HepG2 (cell line): Measurements from ENCODE around the gene DLX5.

Experiments used
- EZH2 ChIP-seq: conservative IDR thresholded peaks from 2 replicates; pipeline ENCODE4 v1.6.1; 2012; ENCODE audit warnings: mild to moderate bottlenecking, low read depth, low read length, moderate library complexity
- JUND ChIP-seq: sonication (generic); formaldehyde crosslinking; IDR thresholded peaks from 2 replicates; pipeline ENCODE4 v1.8.0; 2022; ENCODE audit warnings: mild to moderate bottlenecking, missing genetic modification reagents
- SIN3A ChIP-seq: IDR thresholded peaks from 2 replicates; pipeline ENCODE4 v1.6.1; 2011; ENCODE audit warnings: low read depth, mild to moderate bottlenecking, control low read depth, low read length, borderline replicate concordance
- ZNF564 ChIP-seq: sonication (generic); formaldehyde crosslinking; IDR thresholded peaks from 2 replicates; pipeline ENCODE4 v1.8.1; 2023; ENCODE audit warnings: mild to moderate bottlenecking, missing genetic modification reagents
- TF ChIP-seq, protein P1 (sequence below): sonication (generic); formaldehyde crosslinking; IDR thresholded peaks from 2 replicates; pipeline ENCODE4 v1.5.0; 2020; ENCODE audit warnings: mild to moderate bottlenecking, missing genetic modification reagents, moderate library complexity
- TF ChIP-seq, protein P2 (sequence below): sonication (generic); formaldehyde crosslinking; IDR thresholded peaks from 2 replicates; pipeline ENCODE4 v1.4.0; 2020; ENCODE audit warnings: missing genetic modification reagents
- TF ChIP-seq, protein P3 (sequence below): sonication (generic); formaldehyde crosslinking; IDR thresholded peaks from 2 replicates; pipeline ENCODE4 v1.5.0; 2020; ENCODE audit warnings: missing genetic modification reagents
- TF ChIP-seq, protein P4 (sequence below): sonication (generic); formaldehyde crosslinking; IDR thresholded peaks from 2 replicates; pipeline ENCODE4 v1.4.0; 2020; ENCODE audit warnings: missing genetic modification reagents

DNA sequence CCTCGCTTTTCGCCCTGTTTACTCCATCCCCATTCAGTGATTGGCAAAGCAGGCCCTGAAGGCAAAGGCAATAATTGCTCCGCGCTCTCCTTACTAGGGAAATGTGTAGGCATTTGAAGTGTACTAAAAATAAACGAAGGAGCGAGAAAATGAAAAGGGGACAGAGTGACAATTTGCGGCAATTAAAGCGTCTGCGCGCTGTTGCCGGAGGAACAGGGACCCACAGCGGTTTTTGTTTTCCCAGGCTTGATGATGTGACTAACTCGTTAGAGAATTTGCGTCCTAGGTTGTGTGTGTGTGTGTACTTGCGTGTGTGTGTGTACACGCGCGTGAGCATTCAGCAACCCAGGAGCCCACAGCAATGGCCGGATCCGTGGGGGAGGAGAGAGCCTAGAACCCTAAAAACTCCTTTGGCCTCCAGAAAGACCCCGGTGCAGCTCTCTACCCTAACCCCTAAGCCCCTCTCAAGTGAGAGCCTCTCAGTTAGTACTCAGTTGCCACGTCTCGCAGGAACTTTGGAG, 27.1 kb downstream of the DLX5 start:
- TF ChIP-seq ZNF564 (CRISPR knock-in tag) = no peak
- TF ChIP-seq EZH2 = no peak
- TF ChIP-seq JUND = no peak
- TF ChIP-seq, protein P1, sequence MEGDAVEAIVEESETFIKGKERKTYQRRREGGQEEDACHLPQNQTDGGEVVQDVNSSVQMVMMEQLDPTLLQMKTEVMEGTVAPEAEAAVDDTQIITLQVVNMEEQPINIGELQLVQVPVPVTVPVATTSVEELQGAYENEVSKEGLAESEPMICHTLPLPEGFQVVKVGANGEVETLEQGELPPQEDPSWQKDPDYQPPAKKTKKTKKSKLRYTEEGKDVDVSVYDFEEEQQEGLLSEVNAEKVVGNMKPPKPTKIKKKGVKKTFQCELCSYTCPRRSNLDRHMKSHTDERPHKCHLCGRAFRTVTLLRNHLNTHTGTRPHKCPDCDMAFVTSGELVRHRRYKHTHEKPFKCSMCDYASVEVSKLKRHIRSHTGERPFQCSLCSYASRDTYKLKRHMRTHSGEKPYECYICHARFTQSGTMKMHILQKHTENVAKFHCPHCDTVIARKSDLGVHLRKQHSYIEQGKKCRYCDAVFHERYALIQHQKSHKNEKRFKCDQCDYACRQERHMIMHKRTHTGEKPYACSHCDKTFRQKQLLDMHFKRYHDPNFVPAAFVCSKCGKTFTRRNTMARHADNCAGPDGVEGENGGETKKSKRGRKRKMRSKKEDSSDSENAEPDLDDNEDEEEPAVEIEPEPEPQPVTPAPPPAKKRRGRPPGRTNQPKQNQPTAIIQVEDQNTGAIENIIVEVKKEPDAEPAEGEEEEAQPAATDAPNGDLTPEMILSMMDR (CRISPR knock-in tag) = no peak
- TF ChIP-seq, protein P2, sequence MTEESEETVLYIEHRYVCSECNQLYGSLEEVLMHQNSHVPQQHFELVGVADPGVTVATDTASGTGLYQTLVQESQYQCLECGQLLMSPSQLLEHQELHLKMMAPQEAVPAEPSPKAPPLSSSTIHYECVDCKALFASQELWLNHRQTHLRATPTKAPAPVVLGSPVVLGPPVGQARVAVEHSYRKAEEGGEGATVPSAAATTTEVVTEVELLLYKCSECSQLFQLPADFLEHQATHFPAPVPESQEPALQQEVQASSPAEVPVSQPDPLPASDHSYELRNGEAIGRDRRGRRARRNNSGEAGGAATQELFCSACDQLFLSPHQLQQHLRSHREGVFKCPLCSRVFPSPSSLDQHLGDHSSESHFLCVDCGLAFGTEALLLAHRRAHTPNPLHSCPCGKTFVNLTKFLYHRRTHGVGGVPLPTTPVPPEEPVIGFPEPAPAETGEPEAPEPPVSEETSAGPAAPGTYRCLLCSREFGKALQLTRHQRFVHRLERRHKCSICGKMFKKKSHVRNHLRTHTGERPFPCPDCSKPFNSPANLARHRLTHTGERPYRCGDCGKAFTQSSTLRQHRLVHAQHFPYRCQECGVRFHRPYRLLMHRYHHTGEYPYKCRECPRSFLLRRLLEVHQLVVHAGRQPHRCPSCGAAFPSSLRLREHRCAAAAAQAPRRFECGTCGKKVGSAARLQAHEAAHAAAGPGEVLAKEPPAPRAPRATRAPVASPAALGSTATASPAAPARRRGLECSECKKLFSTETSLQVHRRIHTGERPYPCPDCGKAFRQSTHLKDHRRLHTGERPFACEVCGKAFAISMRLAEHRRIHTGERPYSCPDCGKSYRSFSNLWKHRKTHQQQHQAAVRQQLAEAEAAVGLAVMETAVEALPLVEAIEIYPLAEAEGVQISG (CRISPR knock-in tag) = no peak
- TF ChIP-seq SIN3A = no peak
- TF ChIP-seq, protein P3, sequence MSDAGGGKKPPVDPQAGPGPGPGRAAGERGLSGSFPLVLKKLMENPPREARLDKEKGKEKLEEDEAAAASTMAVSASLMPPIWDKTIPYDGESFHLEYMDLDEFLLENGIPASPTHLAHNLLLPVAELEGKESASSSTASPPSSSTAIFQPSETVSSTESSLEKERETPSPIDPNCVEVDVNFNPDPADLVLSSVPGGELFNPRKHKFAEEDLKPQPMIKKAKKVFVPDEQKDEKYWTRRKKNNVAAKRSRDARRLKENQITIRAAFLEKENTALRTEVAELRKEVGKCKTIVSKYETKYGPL (CRISPR knock-in tag) = no peak
- TF ChIP-seq, protein P4, sequence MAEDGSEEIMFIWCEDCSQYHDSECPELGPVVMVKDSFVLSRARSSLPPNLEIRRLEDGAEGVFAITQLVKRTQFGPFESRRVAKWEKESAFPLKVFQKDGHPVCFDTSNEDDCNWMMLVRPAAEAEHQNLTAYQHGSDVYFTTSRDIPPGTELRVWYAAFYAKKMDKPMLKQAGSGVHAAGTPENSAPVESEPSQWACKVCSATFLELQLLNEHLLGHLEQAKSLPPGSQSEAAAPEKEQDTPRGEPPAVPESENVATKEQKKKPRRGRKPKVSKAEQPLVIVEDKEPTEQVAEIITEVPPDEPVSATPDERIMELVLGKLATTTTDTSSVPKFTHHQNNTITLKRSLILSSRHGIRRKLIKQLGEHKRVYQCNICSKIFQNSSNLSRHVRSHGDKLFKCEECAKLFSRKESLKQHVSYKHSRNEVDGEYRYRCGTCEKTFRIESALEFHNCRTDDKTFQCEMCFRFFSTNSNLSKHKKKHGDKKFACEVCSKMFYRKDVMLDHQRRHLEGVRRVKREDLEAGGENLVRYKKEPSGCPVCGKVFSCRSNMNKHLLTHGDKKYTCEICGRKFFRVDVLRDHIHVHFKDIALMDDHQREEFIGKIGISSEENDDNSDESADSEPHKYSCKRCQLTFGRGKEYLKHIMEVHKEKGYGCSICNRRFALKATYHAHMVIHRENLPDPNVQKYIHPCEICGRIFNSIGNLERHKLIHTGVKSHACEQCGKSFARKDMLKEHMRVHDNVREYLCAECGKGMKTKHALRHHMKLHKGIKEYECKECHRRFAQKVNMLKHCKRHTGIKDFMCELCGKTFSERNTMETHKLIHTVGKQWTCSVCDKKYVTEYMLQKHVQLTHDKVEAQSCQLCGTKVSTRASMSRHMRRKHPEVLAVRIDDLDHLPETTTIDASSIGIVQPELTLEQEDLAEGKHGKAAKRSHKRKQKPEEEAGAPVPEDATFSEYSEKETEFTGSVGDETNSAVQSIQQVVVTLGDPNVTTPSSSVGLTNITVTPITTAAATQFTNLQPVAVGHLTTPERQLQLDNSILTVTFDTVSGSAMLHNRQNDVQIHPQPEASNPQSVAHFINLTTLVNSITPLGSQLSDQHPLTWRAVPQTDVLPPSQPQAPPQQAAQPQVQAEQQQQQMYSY (CRISPR knock-in tag) = no peak
